WI38 (cell line): ENCODE results near the gene UBE2S.
"Not testable (repeated sequence)": the region's sequence is repeated elsewhere in the genome, so short reads cannot be mapped to it uniquely, and the experiment has no call there.

Experiments
- H3K4me3 ChIP-seq: 2 replicates; pipeline ENCODE4 v1.5.1; 2011; ENCODE audit warnings: low read depth, mild to moderate bottlenecking, control low read depth, low read length
- TF ChIP-seq, protein P1 (sequence below): IDR thresholded peaks from 2 replicates; pipeline ENCODE4 v1.5.1; 2012; ENCODE audit warnings: low read depth, mild to moderate bottlenecking, control low read depth, low read length

Gene UBE2S

DNA sequence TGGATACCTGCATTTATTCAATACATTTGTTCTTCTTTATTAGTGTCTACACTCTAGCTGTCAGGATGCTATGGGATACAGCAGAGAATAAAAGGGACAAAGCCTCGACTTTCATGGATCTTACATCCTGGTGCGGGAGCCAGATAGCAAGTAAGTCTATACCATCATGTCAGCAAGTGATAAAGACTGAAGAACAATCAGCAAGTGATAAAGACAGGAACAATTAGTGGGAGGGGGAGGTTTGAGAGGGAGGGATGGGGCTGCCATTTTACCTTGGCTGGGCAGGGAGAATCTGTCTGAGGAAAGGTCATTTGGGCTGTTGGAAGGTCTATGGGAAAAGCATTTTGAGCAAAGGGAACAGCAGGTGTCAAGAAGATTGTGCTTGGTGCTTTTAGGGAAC lies 2.6 kb upstream of the UBE2S start:
- H3K4me3 ChIP-seq = no peak overlapping the region
- TF ChIP-seq, protein P1, sequence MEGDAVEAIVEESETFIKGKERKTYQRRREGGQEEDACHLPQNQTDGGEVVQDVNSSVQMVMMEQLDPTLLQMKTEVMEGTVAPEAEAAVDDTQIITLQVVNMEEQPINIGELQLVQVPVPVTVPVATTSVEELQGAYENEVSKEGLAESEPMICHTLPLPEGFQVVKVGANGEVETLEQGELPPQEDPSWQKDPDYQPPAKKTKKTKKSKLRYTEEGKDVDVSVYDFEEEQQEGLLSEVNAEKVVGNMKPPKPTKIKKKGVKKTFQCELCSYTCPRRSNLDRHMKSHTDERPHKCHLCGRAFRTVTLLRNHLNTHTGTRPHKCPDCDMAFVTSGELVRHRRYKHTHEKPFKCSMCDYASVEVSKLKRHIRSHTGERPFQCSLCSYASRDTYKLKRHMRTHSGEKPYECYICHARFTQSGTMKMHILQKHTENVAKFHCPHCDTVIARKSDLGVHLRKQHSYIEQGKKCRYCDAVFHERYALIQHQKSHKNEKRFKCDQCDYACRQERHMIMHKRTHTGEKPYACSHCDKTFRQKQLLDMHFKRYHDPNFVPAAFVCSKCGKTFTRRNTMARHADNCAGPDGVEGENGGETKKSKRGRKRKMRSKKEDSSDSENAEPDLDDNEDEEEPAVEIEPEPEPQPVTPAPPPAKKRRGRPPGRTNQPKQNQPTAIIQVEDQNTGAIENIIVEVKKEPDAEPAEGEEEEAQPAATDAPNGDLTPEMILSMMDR = no peak

DNA sequence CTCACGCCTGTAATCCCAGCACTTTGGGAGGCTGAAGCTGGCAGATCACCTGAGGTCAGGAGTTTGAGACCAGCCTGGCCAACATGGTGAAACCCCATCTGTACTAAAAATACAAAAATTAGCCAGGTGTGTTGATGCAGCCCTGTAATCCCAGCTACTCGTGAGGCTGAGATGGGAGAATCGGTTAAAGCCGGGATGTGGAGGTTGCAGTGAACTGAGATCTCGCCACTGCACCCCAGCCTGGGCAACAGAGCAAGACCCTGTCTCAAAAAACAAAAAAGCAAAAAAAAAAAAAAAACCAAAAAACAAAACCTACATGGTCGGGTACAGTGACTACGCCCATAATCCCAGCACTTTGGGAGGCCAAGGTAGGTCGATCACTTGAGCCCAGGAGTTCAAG lies 1.6 kb upstream of the UBE2S start:
- H3K4me3 ChIP-seq = not testable (repeated sequence)

DNA sequence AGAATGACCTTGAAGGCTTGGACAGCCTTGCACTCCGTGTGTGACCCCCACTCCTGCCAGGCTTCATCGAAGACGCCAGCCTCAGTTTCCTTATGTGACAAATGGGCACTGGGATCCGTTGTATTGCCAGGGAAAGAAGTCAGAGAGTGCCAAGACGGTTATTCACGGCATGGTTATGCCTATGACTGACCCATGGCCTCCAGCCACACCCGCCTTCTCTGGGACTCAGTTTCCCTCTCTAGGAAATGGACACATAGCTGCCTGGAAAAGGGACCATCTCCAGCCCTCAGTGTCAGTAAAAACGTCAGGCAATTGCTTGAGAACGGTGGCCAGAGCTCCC lies 915 bp upstream of the UBE2S start:
- peak overlapping the region; percentile 51 for H3K4me3 ChIP-seq
- TF ChIP-seq, protein P1 = no peak

DNA sequence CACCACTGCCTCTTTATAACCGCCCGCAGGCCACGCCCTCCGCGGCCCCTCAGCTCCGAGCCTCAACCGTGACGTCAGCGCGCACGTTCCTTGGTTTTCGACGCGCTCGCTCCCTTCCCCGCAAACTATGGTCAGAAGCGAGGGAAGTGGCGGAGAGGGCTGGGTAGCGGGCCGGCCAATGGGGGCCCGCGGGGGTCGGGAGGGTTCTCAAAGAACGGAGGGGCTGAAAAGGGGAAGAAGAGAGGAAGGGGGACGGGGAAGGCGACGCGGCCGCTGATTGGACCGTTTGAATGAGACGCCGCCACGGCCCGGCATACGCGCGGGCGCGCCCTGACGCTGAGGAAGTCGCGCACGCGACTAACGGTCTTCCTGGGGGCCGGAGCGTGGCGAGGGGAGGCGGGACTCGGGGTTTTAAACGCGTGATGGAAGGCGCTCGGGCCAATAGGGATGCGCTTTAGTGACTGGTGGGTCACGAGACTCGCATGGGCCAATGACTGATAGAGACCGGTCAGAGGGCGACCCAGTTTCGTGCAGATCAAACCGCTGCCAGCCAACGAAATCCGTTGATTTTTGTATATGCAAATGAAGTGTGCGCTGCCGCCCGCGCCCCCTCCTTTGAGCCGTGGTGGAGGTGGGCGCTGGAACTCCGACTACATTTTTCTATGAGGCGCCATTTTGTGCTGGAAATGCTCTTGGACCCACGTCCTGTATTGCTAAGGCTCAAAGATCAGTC lies 378 bp upstream of the UBE2S start:
- H3K4me3 ChIP-seq = peak overlapping the region; percentile 78

DNA sequence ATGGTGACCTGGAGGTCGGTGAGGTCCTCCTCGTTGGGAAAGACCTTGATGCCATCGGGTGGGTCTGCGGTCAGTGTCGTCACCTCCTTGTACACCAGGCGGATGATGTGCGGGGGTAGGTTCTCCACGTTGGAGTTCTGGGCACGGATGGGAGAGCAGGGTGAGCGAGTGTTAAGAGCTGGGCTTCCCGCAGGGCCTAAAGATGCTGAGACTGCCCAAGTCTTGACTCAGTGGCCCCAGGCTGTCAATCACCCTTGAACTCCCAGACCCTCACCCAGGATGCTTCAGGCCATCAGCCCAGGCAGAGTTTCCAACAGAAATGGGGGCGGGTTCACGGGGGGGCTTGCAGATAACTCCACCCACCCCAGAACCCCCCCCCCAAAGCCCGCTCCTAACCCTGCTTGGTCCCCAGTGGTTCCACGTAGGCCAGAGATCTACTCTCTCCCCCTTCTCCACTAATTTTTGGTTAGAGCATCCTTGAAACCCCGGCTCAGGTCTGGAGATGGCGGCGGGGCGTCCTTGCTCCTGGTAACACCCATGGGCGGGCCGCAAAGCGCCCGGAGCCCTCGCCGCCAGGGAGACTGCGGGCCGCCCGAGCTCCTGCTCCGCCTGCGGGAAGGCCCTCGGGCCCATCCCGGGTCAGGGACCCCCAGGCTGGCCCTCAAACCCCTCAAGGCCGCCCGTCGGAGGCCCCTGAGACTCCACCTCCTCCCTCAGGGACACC lies 600 bp downstream of the UBE2S start:
- TF ChIP-seq, protein P1 = no peak
- H3K4me3 ChIP-seq = peak overlapping the region; percentile 78

More for the DNA sequence above, 378 bp upstream of the UBE2S start:
- TF ChIP-seq, protein P1 = no peak

DNA sequence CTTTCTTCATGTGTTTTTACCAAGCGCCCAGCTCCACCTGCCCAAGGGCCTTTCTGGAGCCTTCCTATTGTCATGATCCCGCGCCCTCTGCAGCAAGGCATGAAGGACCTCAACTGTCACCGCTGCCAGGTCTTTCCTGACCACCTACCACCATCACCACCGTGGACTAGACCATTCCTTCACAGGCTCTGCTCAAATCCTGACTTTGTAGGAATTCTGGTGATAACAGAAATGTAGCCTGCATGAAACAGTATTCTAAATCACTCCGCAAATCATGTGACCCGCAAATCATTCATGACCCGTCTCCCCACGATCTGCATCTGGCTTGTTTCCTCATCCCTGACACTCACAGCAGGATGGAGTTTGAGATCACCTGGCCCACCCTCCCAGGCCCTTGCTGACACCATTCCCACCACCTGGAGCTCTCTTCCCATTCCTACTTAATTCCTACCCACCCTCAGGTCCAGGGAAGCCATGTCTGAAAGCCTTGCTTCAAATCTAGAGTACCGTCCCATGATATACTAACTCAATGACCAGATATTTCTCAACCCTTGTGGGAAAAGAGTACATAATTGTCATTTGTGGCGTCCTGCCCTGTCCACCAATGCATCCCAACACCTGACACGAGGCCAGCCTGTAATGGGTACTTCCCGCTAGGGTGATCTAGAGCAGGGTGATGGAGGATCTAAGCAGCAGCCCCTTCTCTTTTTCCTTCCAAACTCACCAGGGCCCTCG lies 1.3 kb downstream of the UBE2S start:
- TF ChIP-seq, protein P1 = no peak

DNA sequence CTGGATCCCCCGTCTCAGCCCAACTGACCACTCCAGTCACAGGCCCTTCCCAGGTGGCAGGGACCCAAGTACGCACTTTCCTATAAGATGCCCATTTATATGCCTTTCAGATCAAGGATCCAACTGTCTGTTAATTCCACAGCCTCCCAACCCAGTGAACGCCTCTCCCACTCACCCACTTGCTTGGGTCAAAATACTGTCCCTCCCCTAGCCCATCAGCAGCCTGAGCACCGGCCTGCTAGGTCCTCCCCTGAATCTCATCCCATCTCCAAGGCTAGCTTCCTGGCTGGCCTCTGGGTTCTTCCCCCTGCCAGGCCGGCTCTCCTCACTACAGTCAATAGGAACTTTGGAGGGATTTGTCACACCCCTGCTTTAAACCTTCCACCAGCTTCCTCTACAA lies 1.9 kb downstream of the UBE2S start:
- H3K4me3 ChIP-seq = peak overlapping the region; percentile 78
- TF ChIP-seq, protein P1 = no peak

More for the DNA sequence above, 1.3 kb downstream of the UBE2S start:
- peak overlapping the region; percentile 78 for H3K4me3 ChIP-seq
